PFSK-1 (cell line): ENCODE results near the gene MEI1.

Source experiments
- FOXP2 ChIP-seq: optimal IDR thresholded peaks from 2 replicates; pipeline ENCODE3; 2011; ENCODE audit warnings: borderline replicate concordance, control low read depth, inconsistent platforms; ENCODE audit not compliant: insufficient read depth; ENCODE audit errors: extremely low read length, extremely low read depth
- POLR2AphosphoS5 ChIP-seq: IDR thresholded peaks from 2 replicates; pipeline ENCODE4 v1.6.1; 2012; ENCODE audit warnings: low read depth, mild to moderate bottlenecking, control low read depth, low read length, moderate library complexity
- SIN3A ChIP-seq: IDR thresholded peaks from 2 replicates; pipeline ENCODE4 v1.6.1; 2012; ENCODE audit warnings: mild to moderate bottlenecking, low read length, moderate library complexity, borderline replicate concordance; ENCODE audit not compliant: insufficient read depth
- TAF1 ChIP-seq: IDR thresholded peaks from 2 replicates; pipeline ENCODE4 v1.6.1; 2012; ENCODE audit warnings: low read length, control low read depth, borderline replicate concordance; ENCODE audit not compliant: insufficient read depth
- TF ChIP-seq, protein P1 (sequence below), 2 experiments: IDR thresholded peaks; 2 replicates each; pipeline versions ENCODE4 v1.6.1 to v1.8.0; 2011 to 2012; ENCODE audit warnings: low read depth in 2 of 2, low read length in 2 of 2, control low read depth in 1 of 2, inconsistent platforms in 1 of 2, mild to moderate bottlenecking in 1 of 2, moderate library complexity in 1 of 2; ENCODE audit not compliant: insufficient read depth in 1 of 2

MEI1 gene

GRCh38 chr22:41780746-41781505 is 81.6 kb downstream of the MEI1 start:
- TF ChIP-seq FOXP2 (peak; percentile 55), TAF1 (no peak)

- no peak for TF ChIP-seq SIN3A
- no peak for TF ChIP-seq TAF1
- TF ChIP-seq, protein P1, sequence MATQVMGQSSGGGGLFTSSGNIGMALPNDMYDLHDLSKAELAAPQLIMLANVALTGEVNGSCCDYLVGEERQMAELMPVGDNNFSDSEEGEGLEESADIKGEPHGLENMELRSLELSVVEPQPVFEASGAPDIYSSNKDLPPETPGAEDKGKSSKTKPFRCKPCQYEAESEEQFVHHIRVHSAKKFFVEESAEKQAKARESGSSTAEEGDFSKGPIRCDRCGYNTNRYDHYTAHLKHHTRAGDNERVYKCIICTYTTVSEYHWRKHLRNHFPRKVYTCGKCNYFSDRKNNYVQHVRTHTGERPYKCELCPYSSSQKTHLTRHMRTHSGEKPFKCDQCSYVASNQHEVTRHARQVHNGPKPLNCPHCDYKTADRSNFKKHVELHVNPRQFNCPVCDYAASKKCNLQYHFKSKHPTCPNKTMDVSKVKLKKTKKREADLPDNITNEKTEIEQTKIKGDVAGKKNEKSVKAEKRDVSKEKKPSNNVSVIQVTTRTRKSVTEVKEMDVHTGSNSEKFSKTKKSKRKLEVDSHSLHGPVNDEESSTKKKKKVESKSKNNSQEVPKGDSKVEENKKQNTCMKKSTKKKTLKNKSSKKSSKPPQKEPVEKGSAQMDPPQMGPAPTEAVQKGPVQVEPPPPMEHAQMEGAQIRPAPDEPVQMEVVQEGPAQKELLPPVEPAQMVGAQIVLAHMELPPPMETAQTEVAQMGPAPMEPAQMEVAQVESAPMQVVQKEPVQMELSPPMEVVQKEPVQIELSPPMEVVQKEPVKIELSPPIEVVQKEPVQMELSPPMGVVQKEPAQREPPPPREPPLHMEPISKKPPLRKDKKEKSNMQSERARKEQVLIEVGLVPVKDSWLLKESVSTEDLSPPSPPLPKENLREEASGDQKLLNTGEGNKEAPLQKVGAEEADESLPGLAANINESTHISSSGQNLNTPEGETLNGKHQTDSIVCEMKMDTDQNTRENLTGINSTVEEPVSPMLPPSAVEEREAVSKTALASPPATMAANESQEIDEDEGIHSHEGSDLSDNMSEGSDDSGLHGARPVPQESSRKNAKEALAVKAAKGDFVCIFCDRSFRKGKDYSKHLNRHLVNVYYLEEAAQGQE (IDR thresholded peaks at IDR 0.05; ENCODE audit: insufficient read depth in 1 of 2, low read depth in 2 of 2, low read length in 2 of 2), result no peak
- TF ChIP-seq FOXP2, result no peak
- TF ChIP-seq POLR2AphosphoS5, result no peak
Measured at GRCh38 chr22:41781507-41781906, 82.2 kb downstream of the MEI1 start.

- TF ChIP-seq FOXP2, result no peak
- TF ChIP-seq, protein P1 (IDR thresholded peaks at IDR 0.05; ENCODE audit: insufficient read depth in 1 of 2, low read depth in 2 of 2, low read length in 2 of 2), result no peak
- TF ChIP-seq SIN3A, result no peak
- TF ChIP-seq TAF1, result no peak
- TF ChIP-seq POLR2AphosphoS5, result no peak
Measured at GRCh38 chr22:41782316-41782715, 83.0 kb downstream of the MEI1 start.

DNA sequence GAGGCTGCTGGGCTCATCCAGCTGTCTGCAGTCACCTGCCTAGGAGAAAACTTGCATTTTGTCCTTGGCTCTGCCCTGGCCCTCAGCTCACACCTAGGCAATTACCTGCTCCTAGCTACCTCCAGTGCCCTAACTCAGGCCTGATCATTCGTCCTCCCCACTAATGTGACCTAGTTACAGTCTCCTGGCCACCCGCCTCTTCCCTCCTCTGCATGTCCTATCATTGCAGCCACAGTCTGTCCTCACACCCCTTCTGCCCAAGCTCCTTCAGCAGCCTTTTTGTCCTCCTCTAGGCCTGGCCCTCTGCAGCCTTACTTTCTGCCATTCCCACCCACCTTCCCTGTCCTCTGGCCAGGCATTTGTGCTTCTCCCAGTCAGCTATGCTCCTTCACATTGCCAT is 83.4 kb downstream of the MEI1 start:
- TF ChIP-seq POLR2AphosphoS5 (no peak), FOXP2 (no peak), TAF1 (no peak), SIN3A (no peak)
- TF ChIP-seq, protein P1 (IDR thresholded peaks at IDR 0.05; ENCODE audit: insufficient read depth in 1 of 2, low read depth in 2 of 2, low read length in 2 of 2), result no peak

DNA sequence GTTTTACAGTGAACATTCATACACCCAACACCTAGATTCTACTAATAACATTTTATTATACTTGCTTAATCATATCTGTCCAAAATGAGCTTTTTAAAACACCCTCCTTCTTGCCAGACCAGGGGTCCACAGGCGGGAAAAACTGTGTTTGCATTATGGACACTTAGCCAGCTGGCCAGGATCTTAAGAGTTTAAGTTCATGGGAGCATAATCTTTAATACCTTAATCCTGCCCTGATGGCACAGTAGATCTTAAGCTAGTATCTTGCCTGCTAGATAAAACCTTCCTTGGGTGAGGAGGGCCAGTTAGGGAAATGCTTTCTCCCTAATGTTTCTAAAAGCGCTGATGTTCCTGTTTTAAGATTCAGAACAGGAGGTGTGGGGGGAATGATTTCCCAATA is 88.0 kb downstream of the MEI1 start:
- TF ChIP-seq FOXP2 (no peak), TAF1 (no peak), SIN3A (no peak), POLR2AphosphoS5 (no peak)
- TF ChIP-seq, protein P1 (IDR thresholded peaks at IDR 0.05; ENCODE audit: insufficient read depth in 1 of 2, low read depth in 2 of 2, low read length in 2 of 2), result no peak
